Suppressor macrophage treated with lipopolysaccharide for 4 hours (primary cell): Measurements from ENCODE around the gene UGT2B11.
"Not testable (repeated sequence)": the region's sequence is repeated elsewhere in the genome, so short reads cannot be mapped to it uniquely, and the experiment has no call there.

ENCODE experiments used
- DNase-seq: peaks from one replicate; pipeline ENCODE4 v3.0.0-alpha.2; 2020

The UGT2B11 gene

GRCh38 chr4:69214716-69215115 is at the start of gene UGT2B11:
Gene UGT2B11 (minus strand): TSS chr4:69214748. CDS start chr4:69214722, 26 bp downstream.
- DNase-seq, result no peak

- not testable (repeated sequence) for DNase-seq
These were observed 38.7 kb upstream of the UGT2B11 start for GRCh38 chr4:69253147-69253772.

DNA sequence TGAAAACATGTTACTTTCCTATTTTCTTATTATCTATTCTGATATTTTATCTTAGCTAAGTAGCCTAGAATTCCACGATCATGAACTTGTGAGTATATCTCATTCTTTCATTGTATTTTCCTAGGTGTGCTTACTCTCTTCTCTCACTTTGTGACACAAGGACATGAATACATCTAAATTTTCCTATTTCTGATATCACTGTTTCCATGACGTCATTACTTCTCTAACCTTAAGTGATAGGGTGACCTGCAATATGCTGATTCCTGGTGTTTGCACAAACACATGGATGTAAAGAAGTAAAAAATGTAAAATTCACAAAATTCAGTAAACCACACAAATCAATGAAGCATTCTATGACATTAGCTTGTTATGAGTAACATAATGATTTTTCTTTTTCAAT is 36.3 kb upstream of the UGT2B11 start:
- DNase-seq, result not testable (repeated sequence)

- not testable (repeated sequence) for DNase-seq
These were observed 28.2 kb upstream of the UGT2B11 start for GRCh38 chr4:69242562-69243240.

DNA sequence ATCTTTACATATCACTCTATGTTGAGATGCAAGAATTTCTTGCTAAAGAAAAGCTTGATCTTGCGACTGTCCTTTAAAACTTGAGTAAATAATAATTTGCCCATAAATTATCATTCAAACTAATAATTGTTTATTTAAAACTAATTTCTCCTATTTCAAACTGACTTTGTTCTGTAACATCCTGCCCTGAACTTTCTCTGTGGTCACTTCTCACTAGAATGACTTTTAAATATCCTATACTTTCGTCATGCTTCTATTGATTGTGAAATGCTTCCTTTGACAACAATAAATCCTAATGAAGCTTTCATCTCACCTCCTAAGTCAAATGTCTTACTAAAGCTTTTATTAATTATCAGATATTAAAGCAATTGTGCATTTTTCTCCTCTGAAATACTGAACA is 27.2 kb upstream of the UGT2B11 start:
- not testable (repeated sequence) for DNase-seq

- DNase-seq, result not testable (repeated sequence)
These were observed 26.2 kb upstream of the UGT2B11 start for GRCh38 chr4:69240787-69241186.

GRCh38 chr4:69239557-69240168 is 25.1 kb upstream of the UGT2B11 start:
- no peak for DNase-seq

GRCh38 chr4:69239092-69239491 is 24.5 kb upstream of the UGT2B11 start:
- DNase-seq, result no peak

- no peak for DNase-seq
These were observed 10.3 kb upstream of the UGT2B11 start for GRCh38 chr4:69224891-69225290.

- DNase-seq, result not testable (repeated sequence)
These were observed 8.7 kb upstream of the UGT2B11 start for GRCh38 chr4:69223277-69223676.

- not testable (repeated sequence) for DNase-seq
These were observed 3.9 kb upstream of the UGT2B11 start for GRCh38 chr4:69218491-69218890.

- no peak for DNase-seq
These were observed 3.6 kb downstream of the UGT2B11 start for GRCh38 chr4:69210911-69211310.

DNA sequence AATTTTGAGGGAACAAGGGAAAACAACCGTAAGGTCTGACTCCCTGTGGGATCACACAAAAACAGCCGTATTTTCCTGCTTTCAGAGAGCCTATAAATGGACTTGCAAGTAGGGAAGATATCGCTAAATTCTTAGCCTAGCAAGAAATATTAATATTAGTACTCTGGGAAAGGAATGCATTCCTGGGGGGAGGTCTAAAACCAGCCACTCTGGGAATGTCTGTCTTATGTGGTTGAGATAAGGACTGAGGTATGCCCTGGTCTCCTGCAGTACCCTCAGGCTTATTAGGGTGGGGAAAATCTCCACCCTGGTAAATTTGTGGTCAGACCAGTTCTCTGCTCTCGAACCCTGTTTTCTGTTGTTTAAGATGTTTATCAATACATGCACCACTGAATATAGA is 16.0 kb downstream of the UGT2B11 start:
- not testable (repeated sequence) for DNase-seq

GRCh38 chr4:69196209-69196965 is 18.2 kb downstream of the UGT2B11 start:
- DNase-seq, result no peak

- no peak for DNase-seq
These were observed 20.4 kb downstream of the UGT2B11 start for GRCh38 chr4:69194166-69194565.

DNA sequence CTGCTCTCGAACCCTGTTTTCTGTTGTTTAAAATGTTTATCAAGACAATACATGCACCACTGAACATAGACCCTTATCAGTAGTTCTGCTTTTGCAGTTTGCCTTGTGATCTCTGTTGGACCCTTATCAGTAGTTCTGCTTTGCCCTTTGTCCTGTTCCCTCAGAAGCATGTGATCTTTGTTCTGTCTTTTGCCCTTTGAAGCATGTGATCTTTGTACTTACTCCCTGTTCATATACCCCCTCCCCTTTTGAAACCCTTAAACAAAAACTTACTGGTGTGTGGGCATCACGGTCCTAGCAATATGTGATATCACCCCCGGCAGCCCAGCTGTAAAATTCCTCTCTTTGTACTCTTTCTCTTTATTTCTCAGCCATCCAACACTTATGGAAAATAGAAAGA is 22.6 kb downstream of the UGT2B11 start:
- DNase-seq, result not testable (repeated sequence)

DNA sequence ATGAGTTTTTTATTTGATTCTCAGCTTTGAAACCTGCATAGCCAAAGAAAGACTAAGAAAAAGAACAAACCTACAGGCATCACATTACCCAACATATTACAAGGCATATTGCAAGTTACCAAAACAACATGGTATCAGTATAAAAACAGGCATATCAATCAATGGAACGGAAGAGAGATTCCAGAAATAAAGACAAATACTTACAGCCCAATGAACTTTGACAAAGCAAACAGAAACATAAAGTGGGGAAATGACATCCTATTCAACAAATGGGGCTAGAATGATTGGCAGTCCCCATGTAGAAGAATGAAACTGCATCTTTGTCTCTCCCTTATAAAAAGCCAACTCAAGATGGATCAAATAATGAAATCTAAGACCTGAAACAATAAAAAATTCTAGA is 23.9 kb downstream of the UGT2B11 start:
- not testable (repeated sequence) for DNase-seq

GRCh38 chr4:69181519-69182169 is 32.9 kb downstream of the UGT2B11 start:
- not testable (repeated sequence) for DNase-seq

GRCh38 chr4:69179817-69180216 is 34.7 kb downstream of the UGT2B11 start:
- not testable (repeated sequence) for DNase-seq

DNA sequence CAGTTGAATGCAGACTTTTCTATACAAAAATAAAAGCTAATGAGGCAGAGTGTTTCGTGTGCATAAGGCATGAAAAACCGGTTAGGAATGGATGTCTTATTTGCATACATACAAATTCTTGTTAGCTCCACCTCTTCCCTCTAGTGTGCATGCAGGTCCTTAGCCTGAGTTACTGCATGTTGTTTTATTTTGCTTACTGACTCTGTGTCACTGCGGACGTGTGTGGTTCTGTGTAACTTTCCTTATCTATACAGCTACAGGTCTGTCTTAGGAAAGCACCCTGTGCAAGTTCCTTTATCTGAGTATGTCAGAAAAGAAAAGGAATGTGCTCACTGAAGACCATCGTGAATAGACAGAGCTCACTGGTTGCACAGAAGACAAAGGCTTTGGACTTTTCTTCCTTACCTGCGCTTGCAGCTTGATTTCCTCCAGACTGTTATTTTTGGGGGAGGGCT is 35.8 kb downstream of the UGT2B11 start:
- not testable (repeated sequence) for DNase-seq

GRCh38 chr4:69170233-69171134 is 44.1 kb downstream of the UGT2B11 start:
- DNase-seq, result peak; percentile 31

GRCh38 chr4:69169171-69169570 is 45.4 kb downstream of the UGT2B11 start:
- DNase-seq, result not testable (repeated sequence)
